OCI-LY3 (cell line): Measurements from ENCODE around the gene SMIM41.

ENCODE experiments used
- H2AFZ ChIP-seq: fragments of 200-600, 300-600 bp; shearing (Covaris generic); 2 replicates; pipeline ENCODE4 v1.6.0; 2014; ENCODE audit warnings: antibody characterized with exemption, low read depth, low read length
- H3K27ac ChIP-seq: fragments of 200-600, 300-600 bp; sonication (generic); 2 replicates; pipeline ENCODE4 v1.5.1; 2014; ENCODE audit warnings: mild to moderate bottlenecking, low read length, moderate library complexity, mixed read lengths
- H3K27me3 ChIP-seq: fragments of 200-600, 300-600 bp; sonication (generic); 2 replicates; pipeline ENCODE4 v1.6.1; 2014; ENCODE audit warnings: low read depth, low read length, mixed read lengths
- H3K36me3 ChIP-seq: fragments of 200-600, 300-600 bp; sonication (generic); replicated peaks from 2 replicates; pipeline ENCODE3; 2014; ENCODE audit warnings: low read depth, low read length, mixed read lengths
- H3K4me1 ChIP-seq: fragments of 300-600, 200-600 bp; sonication (generic); 2 replicates; pipeline ENCODE4 v1.6.1; 2014; ENCODE audit warnings: low read length, mixed read lengths
- H3K4me2 ChIP-seq: fragments of 200-600, 300-600 bp; sonication (generic); 2 replicates; pipeline ENCODE4 v1.6.1; 2014; ENCODE audit warnings: low read length, mixed read lengths
- H3K4me3 ChIP-seq: fragments of 300-600, 200-600 bp; sonication (generic); 2 replicates; pipeline ENCODE4 v1.5.1; 2014; ENCODE audit warnings: antibody characterized with exemption, mild to moderate bottlenecking, low read length, moderate library complexity
- H3K79me2 ChIP-seq: fragments of 300-600, 200-600 bp; shearing (Covaris generic); 2 replicates; pipeline ENCODE4 v1.6.1; 2014; ENCODE audit warnings: mild to moderate bottlenecking, low read length, mixed read lengths
- H3K9ac ChIP-seq: fragments of 300-600, 200-600 bp; shearing (Covaris generic); 2 replicates; pipeline ENCODE4 v1.6.0; 2014; ENCODE audit warnings: mild to moderate bottlenecking, low read length, moderate library complexity
- H3K9me3 ChIP-seq: fragments of 200-600, 300-600 bp; shearing (Covaris generic); 2 replicates; pipeline ENCODE4 v1.6.1; 2014; ENCODE audit warnings: low read length, mixed read lengths; ENCODE audit not compliant: insufficient read depth
- H4K20me1 ChIP-seq: fragments of 200-600, 300-600 bp; sonication (generic); 2 replicates; pipeline ENCODE4 v1.6.1; 2016; ENCODE audit warnings: low read length, mixed read lengths; ENCODE audit not compliant: insufficient read depth
- CTCF ChIP-seq: fragments of 200-600, 300-600 bp; sonication (generic); IDR thresholded peaks from 2 replicates; pipeline ENCODE4 v1.5.1; 2014; ENCODE audit warnings: antibody characterized with exemption, low read length, low read depth
- EZH2phosphoT487 ChIP-seq: fragments of 200-600 bp; shearing (Covaris generic); IDR thresholded peaks from 2 replicates; pipeline ENCODE4 v1.6.1; 2018; ENCODE audit warnings: antibody characterized with exemption, mixed run types, low read depth

The SMIM41 gene

GRCh38 chr12:52063082-52063924 is 16.2 kb upstream of the SMIM41 start:
- TF ChIP-seq EZH2phosphoT487 (no peak), CTCF (no peak)
- Histone ChIP-seq H3K27ac (no peak overlapping the region), H3K36me3 (no peaks in the 10 kb centered on the region), H3K4me3 (no peak overlapping the region), H2AFZ (no peak overlapping the region), H4K20me1 (no peaks in the 10 kb centered on the region), H3K4me1 (no peaks in the 10 kb centered on the region), H3K9me3 (no peaks in the 10 kb centered on the region), H3K27me3 (0 out of 2 replicates have a peak, but pooled peaks cover 9% of the 10 kb centered on the region), H3K79me2 (no peaks in the 10 kb centered on the region), H3K4me2 (no peak overlapping the region), H3K9ac (no peak overlapping the region)

GRCh38 chr12:52063981-52064649 is 15.4 kb upstream of the SMIM41 start:
- Histone ChIP-seq H3K9me3 (no peaks in the 10 kb centered on the region), H4K20me1 (no peaks in the 10 kb centered on the region), H3K79me2 (no peaks in the 10 kb centered on the region), H2AFZ (no peak overlapping the region), H3K4me3 (no peak overlapping the region), H3K9ac (no peak overlapping the region), H3K27ac (no peak overlapping the region), H3K27me3 (0 out of 2 replicates have a peak, but pooled peaks cover 9% of the 10 kb centered on the region), H3K4me2 (no peak overlapping the region), H3K4me1 (no peaks in the 10 kb centered on the region), H3K36me3 (no peaks in the 10 kb centered on the region)
- TF ChIP-seq EZH2phosphoT487, result no peak
- no peak for TF ChIP-seq CTCF

GRCh38 chr12:52066346-52067080 is 13.0 kb upstream of the SMIM41 start:
- no peaks in the 10 kb centered on the region for H3K9me3 ChIP-seq
- peaks cover 10% of the 10 kb centered on the region for H3K4me1 ChIP-seq
- no peak overlapping the region for H3K9ac ChIP-seq
- no peak overlapping the region for H3K27ac ChIP-seq
- peaks cover 3% of the 10 kb centered on the region; the same call in 1 of the 2 replicates for H4K20me1 ChIP-seq
- peaks cover 18% of the 10 kb centered on the region for H3K79me2 ChIP-seq
- H2AFZ ChIP-seq, result no peak overlapping the region
- no peak for TF ChIP-seq EZH2phosphoT487
- TF ChIP-seq CTCF, result no peak
- no peaks in the 10 kb centered on the region for H3K36me3 ChIP-seq
- no peak overlapping the region for H3K4me2 ChIP-seq
- H3K4me3 ChIP-seq, result no peak overlapping the region
- 0 out of 2 replicates have a peak, but pooled peaks cover 9% of the 10 kb centered on the region for H3K27me3 ChIP-seq

GRCh38 chr12:52067081-52067374 is 12.5 kb upstream of the SMIM41 start:
- Histone ChIP-seq H3K9ac (no peak overlapping the region), H2AFZ (no peak overlapping the region), H3K36me3 (no peaks in the 10 kb centered on the region), H3K4me2 (no peak overlapping the region), H3K4me3 (no peak overlapping the region), H3K79me2 (peaks cover 22% of the 10 kb centered on the region), H3K4me1 (peaks cover 10% of the 10 kb centered on the region), H4K20me1 (peaks cover 3% of the 10 kb centered on the region; the same call in 1 of the 2 replicates), H3K27me3 (0 out of 2 replicates have a peak, but pooled peaks cover 9% of the 10 kb centered on the region), H3K27ac (no peak overlapping the region), H3K9me3 (no peaks in the 10 kb centered on the region)
- TF ChIP-seq EZH2phosphoT487 (no peak), CTCF (no peak)
